K562 (cell line): ENCODE results near the gene ANK2.

Source experiments
- CEBPB ChIP-seq: fragments of 450-650 bp; IDR thresholded peaks from 2 replicates; pipeline ENCODE4 v1.6.1; 2016; ENCODE audit warnings: missing genetic modification characterization, missing compliant biosample characterization
- FOXJ3 ChIP-seq: sonication (generic); formaldehyde crosslinking; IDR thresholded peaks from 2 replicates; pipeline ENCODE4 v1.4.0; 2020; ENCODE audit warnings: mild to moderate bottlenecking, missing genetic modification reagents
- MTA3 ChIP-seq: fragments of 450-650 bp; formaldehyde crosslinking; IDR thresholded peaks from 2 replicates; pipeline ENCODE4 v1.6.1; 2017; ENCODE audit warnings: mild to moderate bottlenecking, borderline replicate concordance
- MYC ChIP-seq, 2 experiments: fragments of 250-450 bp in 1 of 2; sonication (Bioruptor Pico) in 1 of 2; IDR thresholded peaks; 2 replicates each; pipeline versions ENCODE4 v1.5.1 to v1.6.1; 2012 to 2021; ENCODE audit warnings: low read depth in 2 of 2, borderline replicate concordance in 1 of 2, improper control_type of control experiment in 1 of 2, low read length in 1 of 2, mild to moderate bottlenecking in 1 of 2, moderate library complexity in 1 of 2
- TSC22D4 ChIP-seq: fragments of 450-650 bp; IDR thresholded peaks from 2 replicates; pipeline ENCODE4 v1.6.1; 2016; ENCODE audit warnings: missing genetic modification characterization, missing biosample characterization, control low read depth

- TF ChIP-seq TSC22D4 (no peak), MTA3 (no peak), CEBPB (tag) (no peak), MYC (IDR thresholded peaks at IDR 0.05; ENCODE audit: low read depth, low read length) (no peak), MYC (CRISPR knock-in tag; IDR thresholded peaks at IDR 0.05; ENCODE audit: borderline replicate concordance, low read depth) (no peak), FOXJ3 (CRISPR knock-in tag) (no peak)
These were observed 329.4 kb downstream of the ANK2 start for GRCh38 chr4:113378836-113379235.
